ENCODE results near the gene CCDC107.

GRCh38 chr9:35685506-35685905, 27.4 kb downstream of the CCDC107 start:
- TF ChIP-seq CTCF (IDR thresholded peaks at IDR 0.05; ENCODE audit: low read depth, low read length), result no peak
- no peak for TF ChIP-seq EZH2phosphoT487 (IDR thresholded peaks at IDR 0.05; ENCODE audit: low read depth)

All from OCI-LY3 (cell line).